HepG2 (cell line): ENCODE results near the gene SAMD8. TPM values are rescaled to one million over a fixed set of nuclear protein-coding genes. Genes with fewer than 3 reads are reported as not detected.

ENCODE experiments used
- ATAC-seq: fragments of 200-7000 bp; cut with Tn5 transposase; 3 replicates; pipeline ENCODE4 v1.9.1; 2020; ENCODE audit warnings: mild to moderate bottlenecking, moderate library complexity
- BruUV-seq: library from RNA; stranded (reverse); fragments of 400-500 nt; replicated peaks from 2 replicates; lab custom pipeline; 2021; lab: Mats Ljungman, UMichigan
- CTCF ChIA-PET: fragments of 300-600 bp; formaldehyde crosslinking; extraction: SDS; loops from one replicate; lab custom pipeline; 2021; ENCODE audit warnings: low total read pairs, inconsistent platforms, low intra/inter-chr PET ratio; lab: Yijun Ruan, JAX
- POLR2A ChIA-PET: fragments of 350-600 bp; sonication (Branson Sonifier 250); formaldehyde crosslinking; loops from one replicate; lab custom pipeline; 2020; ENCODE audit warnings: antibody characterized with exemption, inconsistent platforms; lab: Yijun Ruan, JAX
- DNase-seq: peaks from one replicate; pipeline ENCODE4 v3.0.0-alpha.2; 2015; ENCODE audit warnings: low spot score
- FAIRE-seq: peaks from 3 replicates; lab custom pipeline; 2011; peaks lifted over from hg19 to GRCh38; lab: Jason Lieb, UNC
- H2AFZ ChIP-seq: one replicate; pipeline ENCODE4 v1.6.1; 2011; ENCODE audit warnings: low read length, inconsistent platforms
- H3K27ac ChIP-seq: fragments of 300-600 bp; 3 replicates; pipeline ENCODE4 v1.8.0; 2011; ENCODE audit warnings: mixed run types, mild to moderate bottlenecking, mixed read lengths, low read length, inconsistent platforms; ENCODE audit not compliant: insufficient read depth; ENCODE audit errors: extremely low read length
- H3K27me3 ChIP-seq, 2 experiments: fragments of 200-600 bp in 1 of 2; 2 replicates in 1 of 2; 3 replicates in 1 of 2; pipeline versions ENCODE4 v1.6.0 to v1.8.0; 2011; ENCODE audit warnings: low read length in 2 of 2, mild to moderate bottlenecking in 2 of 2, moderate library complexity in 2 of 2, inconsistent platforms in 1 of 2; ENCODE audit not compliant: insufficient read depth in 2 of 2, control insufficient read depth in 1 of 2
- H3K36me3 ChIP-seq, 2 experiments: fragments of 200-600 bp in 1 of 2; replicated peaks in 1 of 2; 2 replicates in 1 of 2; 3 replicates in 1 of 2; pipeline versions ENCODE4 v1.5.1 to v1.8.0; 2011; ENCODE audit warnings: low read length in 2 of 2, inconsistent platforms in 1 of 2; ENCODE audit not compliant: insufficient read depth in 2 of 2, control insufficient read depth in 1 of 2
- H3K4me1 ChIP-seq: 2 replicates; pipeline ENCODE4 v1.5.1; 2012; ENCODE audit warnings: low read length, inconsistent platforms; ENCODE audit not compliant: insufficient read depth
- H3K4me2 ChIP-seq: 2 replicates; pipeline ENCODE4 v1.6.0; 2011; ENCODE audit warnings: low read depth, low read length, inconsistent platforms
- H3K4me3 ChIP-seq, 3 experiments: fragments of 200-600 bp in 1 of 3; sonication (generic), shearing (Covaris generic) in 1 of 3; replicated peaks in 1 of 3; 2 replicates each; pipeline ENCODE4 v1.5.1; 2011 to 2016; ENCODE audit warnings: low read length in 3 of 3, inconsistent platforms in 2 of 3, low read depth in 2 of 3, mild to moderate bottlenecking in 2 of 3, control low read depth in 1 of 3, mixed read lengths in 1 of 3; ENCODE audit not compliant: insufficient read depth in 1 of 3
- H3K79me2 ChIP-seq: one replicate; pipeline ENCODE4 v1.6.1; 2011; ENCODE audit warnings: low read length, inconsistent platforms; ENCODE audit not compliant: insufficient read depth
- H3K9ac ChIP-seq: 2 replicates; pipeline ENCODE4 v1.6.0; 2011; ENCODE audit warnings: mild to moderate bottlenecking, low read depth, low read length, inconsistent platforms; ENCODE audit not compliant: insufficient read depth
- H3K9me3 ChIP-seq: 2 replicates; pipeline ENCODE4 v1.5.1; 2012; ENCODE audit warnings: mild to moderate bottlenecking, low read length
- H4K20me1 ChIP-seq: 2 replicates; pipeline ENCODE4 v1.6.0; 2011; ENCODE audit warnings: inconsistent platforms, mild to moderate bottlenecking, low read length, moderate library complexity; ENCODE audit not compliant: insufficient read depth
- BRCA1 ChIP-seq: sonication (generic); formaldehyde crosslinking; IDR thresholded peaks from 2 replicates; pipeline ENCODE4 v1.4.0; 2020; ENCODE audit warnings: missing genetic modification reagents
- HOXA9 ChIP-seq: sonication (generic); formaldehyde crosslinking; IDR thresholded peaks from 2 replicates; pipeline ENCODE4 v1.8.1; 2022; ENCODE audit warnings: missing genetic modification reagents, mild to moderate bottlenecking, moderate library complexity, borderline replicate concordance
- NFIB ChIP-seq: sonication (generic); formaldehyde crosslinking; IDR thresholded peaks from 2 replicates; pipeline ENCODE4 v1.9.0; 2021; ENCODE audit warnings: missing genetic modification reagents, mild to moderate bottlenecking, borderline replicate concordance
- ZFP91 ChIP-seq: sonication (generic); formaldehyde crosslinking; IDR thresholded peaks from 2 replicates; pipeline ENCODE4 v1.9.0; 2022; ENCODE audit warnings: missing genetic modification reagents, mild to moderate bottlenecking, borderline replicate concordance
- ZNF543 ChIP-seq: sonication (generic); formaldehyde crosslinking; IDR thresholded peaks from 2 replicates; pipeline ENCODE4 v1.4.0; 2020; ENCODE audit warnings: mild to moderate bottlenecking, missing genetic modification reagents
- ZNF879 ChIP-seq: sonication (generic); formaldehyde crosslinking; IDR thresholded peaks from 2 replicates; pipeline ENCODE4 v1.8.1; 2023; ENCODE audit warnings: missing genetic modification reagents
- WGBS: methylation state at CpG from one replicate; pipeline ENCODE4 v1.1.6; 2017; ENCODE audit warnings: low lambda C conversion rate; 5-methylcytosine and 5-hydroxymethylcytosine counted together
- in situ Hi-C: cut with HindIII; loops from 2 replicates; pipeline ENCODE4 v1.10.0; 2017; ENCODE audit warnings: low pct_unique_long_range_greater_than_20kb; ENCODE audit not compliant: extremely low pct_ligation_motif_present
- intact Hi-C: fragments of 100-400 bp; cut with micrococcal nuclease; formaldehyde crosslinking; loops from one replicate; pipeline ENCODE4 v1.10.0; 2022; ENCODE audit not compliant: unreplicated experiment
- polyA plus RNA-seq, 8 experiments: library from polyadenylated mRNA; depleted of rRNA in 3 of 8; stranded (reverse) in 7 of 8; unstranded in 1 of 8; fragments of >200 nt; fragmentation: Illumina TruSeq in 4 of 8; extraction: Trizol in 4 of 8; gene quantifications; 2 replicates each; pipeline versions ENCODE4 v1.2.1 to v1.2.3, GENCODE V29; 2011 to 2016; ENCODE audit warnings: low read depth in 4 of 8, missing spikeins in 1 of 8, mixed read lengths in 1 of 8; ENCODE audit not compliant: insufficient read depth in 1 of 8
- total RNA-seq, 5 experiments: library from RNA; depleted of rRNA; stranded (reverse); fragments of >200 nt; fragmentation: Illumina TruSeq; extraction: Trizol; gene quantifications; 2 replicates each; pipeline ENCODE4 v1.2.3, GENCODE V29; 2016; ENCODE audit warnings: low read depth in 1 of 5
- TF ChIP-seq, protein P1 (sequence below): sonication (generic); formaldehyde crosslinking; IDR thresholded peaks from 2 replicates; pipeline ENCODE4 v1.8.0; 2022; ENCODE audit warnings: low read depth, missing genetic modification reagents

Gene SAMD8
- total and polyA plus RNA-seq, 2 of the 13 experiments (the other 11 are each of a cell fraction or from before 2014, with no cell fraction given): 10.4 to 13.2 TPM

GRCh38 chr10:75115137-75115536 lies 3.7 kb downstream of the SAMD8 start:
- ChIA-PET POLR2A (no interaction called here), CTCF (no interaction called here)
- WGBS: 98% methylated on average over 2 of the region's 2 CpGs
- no peak overlapping the region for H3K4me2 ChIP-seq
- FAIRE-seq: no peak
- no peaks in the 10 kb centered on the region; a peak in 1 of 5 replicates for H3K27me3 ChIP-seq
- H3K27ac ChIP-seq: no peak overlapping the region
- H2AFZ ChIP-seq: no peak overlapping the region
- peaks cover 41% of the 10 kb centered on the region for H3K4me1 ChIP-seq
- intact Hi-C loops (no loop called here), in situ Hi-C loops (no loop called here)
- no TSS peak for BruUV-seq
- H3K9ac ChIP-seq: no peak overlapping the region
- H3K36me3 ChIP-seq: no peaks in the 10 kb centered on the region; a peak in 1 of 5 replicates
- no peak overlapping the region for H3K4me3 ChIP-seq
- no peak for DNase-seq
- TF ChIP-seq ZNF543 (CRISPR knock-in tag) (no peak), ZFP91 (no peak), NFIB (no peak), ZNF879 (CRISPR knock-in tag) (no peak), BRCA1 (CRISPR knock-in tag) (no peak), HOXA9 (CRISPR knock-in tag) (no peak)
- TF ChIP-seq, protein P1, sequence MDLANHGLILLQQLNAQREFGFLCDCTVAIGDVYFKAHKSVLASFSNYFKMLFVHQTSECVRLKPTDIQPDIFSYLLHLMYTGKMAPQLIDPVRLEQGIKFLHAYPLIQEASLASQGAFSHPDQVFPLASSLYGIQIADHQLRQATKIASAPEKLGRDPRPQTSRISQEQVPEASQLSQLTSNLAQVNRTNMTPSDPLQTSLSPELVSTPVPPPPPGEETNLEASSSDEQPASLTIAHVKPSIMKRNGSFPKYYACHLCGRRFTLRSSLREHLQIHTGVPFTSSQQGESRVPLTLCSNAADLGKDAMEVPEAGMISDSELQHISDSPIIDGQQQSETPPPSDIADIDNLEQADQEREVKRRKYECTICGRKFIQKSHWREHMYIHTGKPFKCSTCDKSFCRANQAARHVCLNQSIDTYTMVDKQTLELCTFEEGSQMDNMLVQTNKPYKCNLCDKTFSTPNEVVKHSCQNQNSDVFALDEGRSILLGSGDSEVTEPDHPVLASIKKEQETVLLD (CRISPR knock-in tag): no peak
- H4K20me1 ChIP-seq: peaks cover 4% of the 10 kb centered on the region; the same call in 1 of the 2 replicates
- H3K79me2 ChIP-seq: peaks cover 69% of the 10 kb centered on the region
- no peaks in the 10 kb centered on the region for H3K9me3 ChIP-seq
- ATAC-seq: no peak
